ENCODE data around the gene IGSF21. TPM values are rescaled to one million over a fixed set of nuclear protein-coding genes. Genes with fewer than 3 reads are reported as not detected.

The IGSF21 gene
- total and polyA plus RNA-seq, 2 donors from 2014 or later: 1.4 to 6.6 TPM

DNA sequence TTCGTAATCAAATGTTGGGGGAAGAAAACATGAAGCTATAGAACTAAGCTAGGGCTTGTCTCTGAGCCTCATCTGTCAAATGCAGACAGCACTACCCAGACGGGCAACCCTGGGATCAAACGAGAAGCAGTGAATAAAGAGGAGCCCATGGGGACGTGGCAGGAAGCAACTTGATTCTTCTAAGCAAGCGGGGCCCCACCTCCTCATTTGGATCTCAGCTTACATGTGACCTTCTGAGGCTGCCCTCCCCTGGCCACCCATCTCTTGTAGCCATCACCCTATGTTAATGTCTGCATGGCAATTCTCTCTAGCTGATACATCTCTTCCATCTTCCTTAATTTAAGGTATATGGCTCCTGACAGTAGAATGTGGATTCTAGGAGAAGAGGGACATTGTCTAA lies 171.3 kb downstream of the IGSF21 start:
- Histone ChIP-seq H3K27me3 (ENCODE audit: control insufficient read depth, insufficient read depth, low read length) (no peaks in the 10 kb centered on the region), H3K27ac (ENCODE audit: low read depth in 2 of 2, low read length in 2 of 2) (no peak overlapping the region), H3K4me1 (ENCODE audit: control insufficient read depth in 2 of 3, insufficient read depth in 2 of 3, low read depth in 1 of 3, low read length in 3 of 3) (no peaks in the 10 kb centered on the region), H3K4me3 (ENCODE audit: low read length in 3 of 3) (no peak overlapping the region), H3K36me3 (ENCODE audit: control insufficient read depth in 2 of 3, insufficient read depth in 3 of 3, low read length in 3 of 3) (no peaks in the 10 kb centered on the region), H3K9me3 (ENCODE audit: control insufficient read depth in 2 of 3, insufficient read depth in 1 of 3, low read length in 3 of 3) (no peaks in the 10 kb centered on the region), H3K9ac (ENCODE audit: low read length in 3 of 3) (no peak overlapping the region)
- TF ChIP-seq, protein P1, sequence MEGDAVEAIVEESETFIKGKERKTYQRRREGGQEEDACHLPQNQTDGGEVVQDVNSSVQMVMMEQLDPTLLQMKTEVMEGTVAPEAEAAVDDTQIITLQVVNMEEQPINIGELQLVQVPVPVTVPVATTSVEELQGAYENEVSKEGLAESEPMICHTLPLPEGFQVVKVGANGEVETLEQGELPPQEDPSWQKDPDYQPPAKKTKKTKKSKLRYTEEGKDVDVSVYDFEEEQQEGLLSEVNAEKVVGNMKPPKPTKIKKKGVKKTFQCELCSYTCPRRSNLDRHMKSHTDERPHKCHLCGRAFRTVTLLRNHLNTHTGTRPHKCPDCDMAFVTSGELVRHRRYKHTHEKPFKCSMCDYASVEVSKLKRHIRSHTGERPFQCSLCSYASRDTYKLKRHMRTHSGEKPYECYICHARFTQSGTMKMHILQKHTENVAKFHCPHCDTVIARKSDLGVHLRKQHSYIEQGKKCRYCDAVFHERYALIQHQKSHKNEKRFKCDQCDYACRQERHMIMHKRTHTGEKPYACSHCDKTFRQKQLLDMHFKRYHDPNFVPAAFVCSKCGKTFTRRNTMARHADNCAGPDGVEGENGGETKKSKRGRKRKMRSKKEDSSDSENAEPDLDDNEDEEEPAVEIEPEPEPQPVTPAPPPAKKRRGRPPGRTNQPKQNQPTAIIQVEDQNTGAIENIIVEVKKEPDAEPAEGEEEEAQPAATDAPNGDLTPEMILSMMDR (IDR thresholded peaks at IDR 0.05; ENCODE audit: borderline replicate concordance, extremely low read depth, insufficient read depth): no peak
- intact Hi-C loops (cut with DNase I): no loop called here
- no peak for FAIRE-seq
- DNase-seq: no peak

DNA sequence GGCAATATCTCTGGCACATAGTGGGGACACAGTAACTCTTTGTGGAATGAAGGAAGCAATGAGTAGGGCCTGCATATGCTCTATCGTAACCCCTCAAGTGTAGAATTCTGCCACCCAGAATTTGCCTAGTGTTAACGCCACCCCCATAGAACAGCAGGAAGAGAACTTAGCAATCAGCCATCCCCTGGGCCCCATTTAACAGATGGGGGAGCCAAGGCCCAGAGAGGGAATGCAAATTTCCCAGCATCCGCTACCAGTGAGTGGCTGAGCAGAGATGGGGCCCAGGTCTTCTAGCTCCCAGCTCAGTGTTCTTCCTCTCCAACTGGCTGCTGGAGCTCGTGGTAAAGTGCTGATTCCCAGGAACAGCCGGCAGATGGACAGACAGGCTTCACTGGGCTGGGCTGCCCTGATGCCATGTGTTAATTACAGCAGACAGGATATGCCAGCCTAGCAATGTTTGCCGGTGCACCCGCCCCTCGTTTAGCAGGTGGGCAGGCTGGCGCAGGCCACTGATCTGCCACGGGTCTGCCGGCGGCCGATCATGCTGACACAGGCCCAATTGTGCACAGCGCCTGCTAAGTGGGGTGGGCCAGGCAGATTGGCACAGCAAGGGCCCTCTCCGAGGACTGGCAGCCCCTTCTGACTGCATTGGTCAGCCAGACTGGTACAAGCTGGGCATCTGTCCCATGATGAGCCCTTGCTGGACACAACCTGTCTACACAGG lies 171.9 kb downstream of the IGSF21 start:
- H3K27me3 ChIP-seq (ENCODE audit: control insufficient read depth, insufficient read depth, low read length): no peaks in the 10 kb centered on the region
- intact Hi-C loops (cut with DNase I): no loop called here
- no peak overlapping the region for H3K27ac ChIP-seq (ENCODE audit: low read depth in 2 of 2, low read length in 2 of 2)
- DNase-seq (no peak), FAIRE-seq (no peak)
- no peak overlapping the region for H3K4me3 ChIP-seq (ENCODE audit: low read length in 3 of 3)
- H3K9ac ChIP-seq (ENCODE audit: low read length in 3 of 3): no peak overlapping the region
- H3K9me3 ChIP-seq (ENCODE audit: control insufficient read depth in 2 of 3, insufficient read depth in 1 of 3, low read length in 3 of 3): no peaks in the 10 kb centered on the region
- no peaks in the 10 kb centered on the region for H3K36me3 ChIP-seq (ENCODE audit: control insufficient read depth in 2 of 3, insufficient read depth in 3 of 3, low read length in 3 of 3)
- peaks cover 0 to under 1% (median under 1%) of the 10 kb centered on the region in 3 donors for H3K4me1 ChIP-seq (ENCODE audit: control insufficient read depth in 2 of 3, insufficient read depth in 2 of 3, low read depth in 1 of 3, low read length in 3 of 3)
- TF ChIP-seq, protein P1 (IDR thresholded peaks at IDR 0.05; ENCODE audit: borderline replicate concordance, extremely low read depth, insufficient read depth): no peak

DNA sequence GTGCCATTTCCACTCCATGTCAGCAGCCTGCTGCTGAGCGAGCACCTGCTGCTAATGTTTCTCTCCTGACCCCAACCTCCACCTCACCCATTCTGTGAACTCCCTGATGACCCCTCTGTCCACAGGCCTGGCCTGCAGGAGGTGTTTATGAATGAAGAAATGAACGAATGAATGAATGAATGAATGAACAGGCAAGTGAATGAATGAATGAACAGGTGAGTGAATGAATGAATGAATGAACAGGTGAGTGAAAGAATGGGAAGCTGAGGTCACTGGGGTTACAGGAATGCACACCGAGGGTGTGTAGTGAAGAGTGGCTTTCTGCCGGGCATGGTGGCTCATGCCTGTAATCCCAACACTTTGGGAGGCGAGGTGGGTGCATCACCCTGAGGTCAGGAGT lies 173.4 kb downstream of the IGSF21 start:
- Histone ChIP-seq H3K36me3 (ENCODE audit: control insufficient read depth in 2 of 3, insufficient read depth in 3 of 3, low read length in 3 of 3) (no peaks in the 10 kb centered on the region), H3K9me3 (ENCODE audit: control insufficient read depth in 2 of 3, insufficient read depth in 1 of 3, low read length in 3 of 3) (no peaks in the 10 kb centered on the region), H3K27ac (ENCODE audit: low read depth in 2 of 2, low read length in 2 of 2) (no peak overlapping the region), H3K9ac (ENCODE audit: low read length in 3 of 3) (no peak overlapping the region), H3K4me3 (ENCODE audit: low read length in 3 of 3) (no peak overlapping the region), H3K27me3 (ENCODE audit: control insufficient read depth, insufficient read depth, low read length) (no peaks in the 10 kb centered on the region), H3K4me1 (ENCODE audit: control insufficient read depth in 2 of 3, insufficient read depth in 2 of 3, low read depth in 1 of 3, low read length in 3 of 3) (peaks cover 0 to 4% (median 4%) of the 10 kb centered on the region in 3 donors)
- TF ChIP-seq, protein P1 (IDR thresholded peaks at IDR 0.05; ENCODE audit: borderline replicate concordance, extremely low read depth, insufficient read depth): no peak
- no peak for DNase-seq
- no peak for FAIRE-seq
- intact Hi-C loops (cut with DNase I): no loop called here
